SIG-M5 treated with dmso at 0.1 percent for 504 hours (cell line): ENCODE results near the gene ZSCAN2.

Source experiments
- DNase-seq: peaks from one replicate; lab custom pipeline; 2025; ENCODE audit not compliant: unreplicated experiment; lab: John Stamatoyannopoulos, UW

Gene ZSCAN2

DNA sequence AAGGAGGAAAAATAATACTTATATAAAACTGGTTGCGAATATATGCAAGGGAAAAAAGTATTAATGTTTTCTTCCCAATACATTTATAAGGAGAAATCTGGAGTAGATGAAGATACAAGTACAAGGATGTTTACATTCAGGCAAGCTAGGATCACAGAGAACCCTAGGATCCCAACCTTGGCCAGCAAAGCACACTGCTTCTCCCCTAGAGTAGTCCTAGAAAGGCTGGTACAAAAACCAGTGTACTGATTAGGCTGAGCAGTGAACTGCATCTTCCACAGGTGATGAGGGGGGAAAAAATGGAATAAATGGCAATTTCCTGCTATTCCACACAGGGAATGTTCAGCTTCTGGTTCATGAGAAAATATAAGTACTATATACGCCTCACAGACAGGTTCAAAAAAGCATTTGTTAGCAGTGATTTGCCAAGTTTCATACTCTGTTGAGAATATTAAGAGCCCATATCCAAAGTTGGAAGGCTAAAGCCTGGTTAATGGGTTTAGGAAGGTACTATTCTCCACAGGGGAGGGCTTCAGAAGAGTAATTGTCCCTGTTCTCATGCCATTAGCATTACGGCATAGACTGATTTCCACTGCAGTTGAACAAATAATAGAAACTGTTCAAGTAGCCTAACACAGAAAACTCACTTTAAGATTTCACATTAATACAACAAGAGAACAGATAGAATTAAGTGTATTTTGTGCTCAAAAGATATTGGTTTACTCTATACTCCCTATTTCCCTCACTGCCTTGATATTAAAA is 67.6 kb downstream of the ZSCAN2 start:
- no peak for DNase-seq

- DNase-seq: no peak
Observed at GRCh38 chr15:84669726-84670125, 68.9 kb downstream of the ZSCAN2 start.

GRCh38 chr15:84671211-84671610 is 70.4 kb downstream of the ZSCAN2 start:
- DNase-seq: no peak
